ENCODE data around the gene HADHB. TPM values are rescaled to one million over a fixed set of nuclear protein-coding genes. Genes with fewer than 3 reads are reported as not detected.

HADHB gene
- total and polyA plus RNA-seq, 2 of the 13 experiments (the other 11 are each of a cell fraction or from before 2014, with no cell fraction given): 112 to 238 TPM

DNA sequence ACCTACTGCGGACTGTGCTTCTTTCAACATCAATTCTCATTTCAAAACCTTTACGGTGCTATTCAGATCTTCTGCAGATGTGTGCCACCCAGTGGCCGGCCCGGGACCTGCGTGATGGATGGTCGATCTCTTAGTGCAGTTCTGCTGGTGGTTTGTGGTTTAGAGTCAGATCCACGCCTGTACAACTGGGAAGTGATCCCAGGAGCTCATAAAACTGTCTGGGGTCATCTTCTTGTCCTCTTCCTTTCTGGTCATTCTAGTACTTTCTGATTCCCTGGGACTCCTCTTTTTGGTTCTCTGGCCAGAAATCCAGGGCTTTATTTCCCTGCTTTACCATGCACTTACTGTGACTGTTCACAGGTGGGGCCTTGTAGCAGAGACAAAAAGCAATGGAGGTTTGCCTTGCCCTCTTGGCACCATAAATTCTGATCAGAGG, 85.4 kb downstream of the HADHB start (continued):
- TF ChIP-seq, protein P1, sequence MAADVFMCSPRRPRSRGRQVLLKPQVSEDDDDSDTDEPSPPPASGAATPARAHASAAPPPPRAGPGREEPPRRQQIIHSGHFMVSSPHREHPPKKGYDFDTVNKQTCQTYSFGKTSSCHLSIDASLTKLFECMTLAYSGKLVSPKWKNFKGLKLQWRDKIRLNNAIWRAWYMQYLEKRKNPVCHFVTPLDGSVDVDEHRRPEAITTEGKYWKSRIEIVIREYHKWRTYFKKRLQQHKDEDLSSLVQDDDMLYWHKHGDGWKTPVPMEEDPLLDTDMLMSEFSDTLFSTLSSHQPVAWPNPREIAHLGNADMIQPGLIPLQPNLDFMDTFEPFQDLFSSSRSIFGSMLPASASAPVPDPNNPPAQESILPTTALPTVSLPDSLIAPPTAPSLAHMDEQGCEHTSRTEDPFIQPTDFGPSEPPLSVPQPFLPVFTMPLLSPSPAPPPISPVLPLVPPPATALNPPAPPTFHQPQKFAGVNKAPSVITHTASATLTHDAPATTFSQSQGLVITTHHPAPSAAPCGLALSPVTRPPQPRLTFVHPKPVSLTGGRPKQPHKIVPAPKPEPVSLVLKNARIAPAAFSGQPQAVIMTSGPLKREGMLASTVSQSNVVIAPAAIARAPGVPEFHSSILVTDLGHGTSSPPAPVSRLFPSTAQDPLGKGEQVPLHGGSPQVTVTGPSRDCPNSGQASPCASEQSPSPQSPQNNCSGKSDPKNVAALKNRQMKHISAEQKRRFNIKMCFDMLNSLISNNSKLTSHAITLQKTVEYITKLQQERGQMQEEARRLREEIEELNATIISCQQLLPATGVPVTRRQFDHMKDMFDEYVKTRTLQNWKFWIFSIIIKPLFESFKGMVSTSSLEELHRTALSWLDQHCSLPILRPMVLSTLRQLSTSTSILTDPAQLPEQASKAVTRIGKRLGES (CRISPR knock-in tag; IDR thresholded peaks at IDR 0.05; ENCODE audit: borderline replicate concordance): no peak
- TF ChIP-seq KDM2A (CRISPR knock-in tag; IDR thresholded peaks at IDR 0.05; ENCODE audit: borderline replicate concordance, low read depth): peak; percentile 74; the same call in 1 of the 2 replicates
- no peak for TF ChIP-seq CCDC6 (CRISPR knock-in tag; IDR thresholded peaks at IDR 0.05)
- no peak for TF ChIP-seq KLF13 (CRISPR knock-in tag; IDR thresholded peaks at IDR 0.05)
- no peak for TF ChIP-seq ZBTB7A (CRISPR knock-in tag; IDR thresholded peaks at IDR 0.05)
- no peak for TF ChIP-seq ZNF761 (CRISPR knock-in tag; conservative IDR thresholded peaks at IDR 0.05)
- peak; percentile 50; the same call in 1 of the 2 replicates for TF ChIP-seq RXRB (CRISPR knock-in tag; IDR thresholded peaks at IDR 0.05; ENCODE audit: borderline replicate concordance)
- TF ChIP-seq, protein P2, sequence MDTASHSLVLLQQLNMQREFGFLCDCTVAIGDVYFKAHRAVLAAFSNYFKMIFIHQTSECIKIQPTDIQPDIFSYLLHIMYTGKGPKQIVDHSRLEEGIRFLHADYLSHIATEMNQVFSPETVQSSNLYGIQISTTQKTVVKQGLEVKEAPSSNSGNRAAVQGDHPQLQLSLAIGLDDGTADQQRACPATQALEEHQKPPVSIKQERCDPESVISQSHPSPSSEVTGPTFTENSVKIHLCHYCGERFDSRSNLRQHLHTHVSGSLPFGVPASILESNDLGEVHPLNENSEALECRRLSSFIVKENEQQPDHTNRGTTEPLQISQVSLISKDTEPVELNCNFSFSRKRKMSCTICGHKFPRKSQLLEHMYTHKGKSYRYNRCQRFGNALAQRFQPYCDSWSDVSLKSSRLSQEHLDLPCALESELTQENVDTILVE (CRISPR knock-in tag; IDR thresholded peaks at IDR 0.05): no peak
- TF ChIP-seq SNAPC2 (CRISPR knock-in tag; IDR thresholded peaks at IDR 0.05): no peak
- TF ChIP-seq, protein P3, sequence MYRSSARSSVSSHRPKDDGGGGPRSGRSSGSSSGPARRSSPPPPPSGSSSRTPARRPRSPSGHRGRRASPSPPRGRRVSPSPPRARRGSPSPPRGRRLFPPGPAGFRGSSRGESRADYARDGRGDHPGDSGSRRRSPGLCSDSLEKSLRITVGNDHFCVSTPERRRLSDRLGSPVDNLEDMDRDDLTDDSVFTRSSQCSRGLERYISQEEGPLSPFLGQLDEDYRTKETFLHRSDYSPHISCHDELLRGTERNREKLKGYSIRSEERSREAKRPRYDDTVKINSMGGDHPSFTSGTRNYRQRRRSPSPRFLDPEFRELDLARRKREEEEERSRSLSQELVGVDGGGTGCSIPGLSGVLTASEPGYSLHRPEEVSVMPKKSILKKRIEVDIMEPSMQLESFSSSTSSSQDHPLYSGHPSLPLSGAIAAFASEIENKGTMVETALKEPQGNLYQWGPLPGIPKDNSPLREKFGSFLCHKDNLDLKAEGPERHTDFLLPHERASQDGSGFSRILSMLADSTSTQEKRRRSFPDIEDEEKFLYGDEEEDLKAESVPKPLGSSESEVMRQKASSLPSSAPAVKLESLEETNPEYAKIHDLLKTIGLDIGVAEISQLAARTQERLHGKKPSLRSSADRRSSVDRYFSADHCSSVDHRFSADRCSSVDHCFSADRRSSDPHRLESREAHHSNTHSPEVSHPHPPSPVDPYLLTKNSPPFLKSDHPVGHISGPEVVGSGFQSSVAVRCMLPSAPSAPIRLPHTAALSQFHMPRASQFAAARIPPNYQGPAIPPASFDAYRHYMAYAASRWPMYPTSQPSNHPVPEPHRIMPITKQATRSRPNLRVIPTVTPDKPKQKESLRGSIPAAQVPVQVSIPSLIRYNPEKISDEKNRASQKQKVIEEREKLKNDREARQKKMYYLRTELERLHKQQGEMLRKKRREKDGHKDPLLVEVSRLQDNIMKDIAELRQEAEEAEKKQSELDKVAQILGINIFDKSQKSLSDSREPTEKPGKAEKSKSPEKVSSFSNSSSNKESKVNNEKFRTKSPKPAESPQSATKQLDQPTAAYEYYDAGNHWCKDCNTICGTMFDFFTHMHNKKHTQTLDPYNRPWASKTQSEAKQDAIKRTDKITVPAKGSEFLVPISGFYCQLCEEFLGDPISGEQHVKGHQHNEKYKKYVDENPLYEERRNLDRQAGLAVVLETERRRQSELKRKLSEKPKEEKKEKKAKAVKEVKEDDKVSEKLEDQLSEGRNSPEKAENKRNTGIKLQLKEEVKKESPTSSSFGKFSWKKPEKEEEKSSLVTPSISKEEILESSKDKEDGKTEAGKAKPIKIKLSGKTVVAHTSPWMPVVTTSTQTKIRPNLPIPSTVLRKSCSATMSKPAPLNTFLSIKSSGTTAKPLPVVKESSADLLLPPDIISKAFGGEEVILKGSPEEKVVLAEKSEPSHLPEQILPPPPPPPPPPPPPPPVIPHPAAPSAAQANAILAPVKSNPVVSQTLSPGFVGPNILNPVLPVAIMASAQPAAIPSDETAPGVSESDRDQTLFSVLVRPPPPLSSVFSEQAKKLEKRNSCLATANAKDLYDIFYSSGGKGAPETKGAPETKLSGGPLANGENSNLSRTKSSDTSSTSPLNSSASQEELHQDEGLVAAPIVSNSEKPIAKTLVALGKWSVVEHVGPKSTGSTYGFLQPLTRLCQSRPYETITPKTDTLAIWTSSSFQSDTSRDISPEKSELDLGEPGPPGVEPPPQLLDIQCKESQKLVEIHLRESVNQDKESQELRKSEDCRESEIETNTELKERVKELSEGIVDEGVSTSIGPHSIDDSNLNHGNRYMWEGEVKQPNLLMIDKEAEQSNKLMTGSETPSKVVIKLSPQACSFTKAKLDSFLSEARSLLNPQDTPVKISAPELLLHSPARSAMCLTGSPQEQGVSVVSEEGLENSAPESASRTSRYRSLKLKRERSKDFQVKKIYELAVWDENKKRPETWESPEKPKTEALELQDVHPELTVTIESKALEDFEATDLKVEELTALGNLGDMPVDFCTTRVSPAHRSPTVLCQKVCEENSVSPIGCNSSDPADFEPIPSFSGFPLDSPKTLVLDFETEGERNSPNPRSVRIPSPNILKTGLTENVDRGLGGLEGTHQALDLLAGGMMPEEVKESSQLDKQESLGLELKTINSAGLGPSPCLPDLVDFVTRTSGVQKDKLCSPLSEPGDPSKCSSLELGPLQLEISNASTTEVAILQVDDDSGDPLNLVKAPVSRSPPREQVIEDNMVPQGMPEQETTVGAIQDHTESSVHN (CRISPR knock-in tag; IDR thresholded peaks at IDR 0.05): no peak
- no peak for TF ChIP-seq ZNF329 (CRISPR knock-in tag; IDR thresholded peaks at IDR 0.05; ENCODE audit: low read depth)
- TF ChIP-seq ZNF780A (CRISPR knock-in tag; IDR thresholded peaks at IDR 0.05): no peak
- no peak for TF ChIP-seq SOX13 (IDR thresholded peaks at IDR 0.05)
- TF ChIP-seq SOX13 (CRISPR knock-in tag; conservative IDR thresholded peaks at IDR 0.05 in 1 of 2, IDR thresholded peaks at IDR 0.05 in 1 of 2): no peak
- TF ChIP-seq DMAP1 (CRISPR knock-in tag; IDR thresholded peaks at IDR 0.05): no peak; the same call in 1 of the 2 replicates
- no peak for TF ChIP-seq ZNF333 (CRISPR knock-in tag; IDR thresholded peaks at IDR 0.05; ENCODE audit: borderline replicate concordance)
- no peak for TF ChIP-seq SP140L (CRISPR knock-in tag; IDR thresholded peaks at IDR 0.05; ENCODE audit: borderline replicate concordance)
- TF ChIP-seq, protein P4, sequence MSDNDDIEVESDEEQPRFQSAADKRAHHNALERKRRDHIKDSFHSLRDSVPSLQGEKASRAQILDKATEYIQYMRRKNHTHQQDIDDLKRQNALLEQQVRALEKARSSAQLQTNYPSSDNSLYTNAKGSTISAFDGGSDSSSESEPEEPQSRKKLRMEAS (IDR thresholded peaks at IDR 0.05): no peak
